GM23248 (cell line): ENCODE measurements around the gene ERBB4.

Experiments
- EZH2 ChIP-seq: fragments of 200-600 bp; sonication (generic); IDR thresholded peaks from 2 replicates; pipeline ENCODE4 v1.6.1; 2018; ENCODE audit warnings: antibody characterized with exemption, mild to moderate bottlenecking; ENCODE audit not compliant: insufficient read depth, poor library complexity, severe bottlenecking
- EZH2phosphoT487 ChIP-seq: fragments of 200-600 bp; sonication (generic); IDR thresholded peaks from 2 replicates; pipeline ENCODE4 v1.6.1; 2018; ENCODE audit warnings: antibody characterized with exemption, moderate library complexity, mild to moderate bottlenecking, low read depth; ENCODE audit not compliant: insufficient read depth

- TF ChIP-seq EZH2phosphoT487 (no peak), EZH2 (no peak)
Observed at GRCh38 chr2:212001325-212001724, 537.3 kb downstream of the ERBB4 start.
